ENCODE measurements around the gene SSNA1. TPM values are rescaled to one million over a fixed set of nuclear protein-coding genes. Genes with fewer than 3 reads are reported as not detected.

The SSNA1 gene
- total RNA-seq, 1 donor from 2014 or later = 59.5 TPM

GRCh38 chr9:137215196-137215986 lies 26.9 kb downstream of the SSNA1 start:
- intact Hi-C loops (cut with DNase I) = no loop called here

GRCh38 chr9:137216188-137216965 lies 27.9 kb downstream of the SSNA1 start:
- intact Hi-C loops (cut with DNase I) = no loop called here
- DNase-seq (ENCODE audit: low spot score) = no peak

More at GRCh38 chr9:137215196-137215986, 26.9 kb downstream of the SSNA1 start:
- DNase-seq (ENCODE audit: low spot score) = no peak

- DNase-seq (ENCODE audit: low spot score) = no peak
- intact Hi-C loops (cut with DNase I) = no loop called here
Observed at GRCh38 chr9:137217276-137218211, 29.1 kb downstream of the SSNA1 start.

GRCh38 chr9:137218212-137218753 lies 29.8 kb downstream of the SSNA1 start:
- intact Hi-C loops (cut with DNase I) = no loop called here
- DNase-seq (ENCODE audit: low spot score) = no peak

GRCh38 chr9:137218754-137219271 lies 30.3 kb downstream of the SSNA1 start:
- DNase-seq (ENCODE audit: low spot score) = peak; percentile 80

GRCh38 chr9:137219757-137220316 lies 31.4 kb downstream of the SSNA1 start:
- intact Hi-C loops (cut with DNase I) = no loop called here
- no peak for DNase-seq (ENCODE audit: low spot score)

More at GRCh38 chr9:137218754-137219271, 30.3 kb downstream of the SSNA1 start:
- intact Hi-C loops (cut with DNase I) = no loop called here

GRCh38 chr9:137220317-137221094 lies 32.0 kb downstream of the SSNA1 start:
- DNase-seq (ENCODE audit: low spot score) = no peak
- intact Hi-C loops (cut with DNase I) = no loop called here

GRCh38 chr9:137221095-137221505 lies 32.6 kb downstream of the SSNA1 start:
- no peak for DNase-seq (ENCODE audit: low spot score)
- intact Hi-C loops (cut with DNase I) = no loop called here

GRCh38 chr9:137221506-137222111 lies 33.1 kb downstream of the SSNA1 start:
- no peak for DNase-seq (ENCODE audit: low spot score)
- intact Hi-C loops (cut with DNase I) = loop anchor here (2.0 kb wide), 2 partner anchors 21 to 33 kb away; partner anchors contain the start of genes ANAPC2, SSNA1 and TPRN

- intact Hi-C loops (cut with DNase I) = loop anchor here (1.0 to 2.0 kb wide), 3 partner anchors 22 to 34 kb away; partner anchors contain the start of genes ANAPC2, NELFB, SSNA1 and TPRN
- DNase-seq (ENCODE audit: low spot score) = no peak
Observed at GRCh38 chr9:137222190-137223077, 34.0 kb downstream of the SSNA1 start, which contains the start of gene RNF208. Gene RNF208, minus strand, starts transcription at chr9:137222240. Its CDS starts 1,028 bp downstream, at chr9:137221212.

GRCh38 chr9:137223078-137223970 lies 34.8 kb downstream of the SSNA1 start:
- intact Hi-C loops (cut with DNase I) = loop anchor here (1.0 to 2.0 kb wide), 3 partner anchors 23 to 35 kb away; partner anchors contain the start of genes ANAPC2, NELFB, SSNA1 and TPRN
- peak; percentile 97 for DNase-seq (ENCODE audit: low spot score)

GRCh38 chr9:137224830-137225694 lies 36.6 kb downstream of the SSNA1 start, which contains the start of gene CYSRT1:
Gene CYSRT1, plus strand, starts transcription at chr9:137225174. Its CDS starts 448 bp downstream, at chr9:137225622.
- DNase-seq (ENCODE audit: low spot score) = peak; percentile 72
- intact Hi-C loops (cut with DNase I) = loop anchor here (2.0 kb wide), 1 partner anchor 14 kb away; no protein-coding TSS in a partner anchor

GRCh38 chr9:137225699-137226331 lies 37.3 kb downstream of the SSNA1 start:
- intact Hi-C loops (cut with DNase I) = loop anchor here (2.0 kb wide), 1 partner anchor 13 kb away; no protein-coding TSS in a partner anchor
- DNase-seq (ENCODE audit: low spot score) = no peak
